GM21367 (cell line): ENCODE data around the gene RNF111.
"Not testable (repeated sequence)": the region's sequence is repeated elsewhere in the genome, so short reads cannot be mapped to it uniquely, and the experiment has no call there.

Experiments used
- ATAC-seq: cut with Tn5 transposase; IDR thresholded peaks from one replicate; pipeline ENCODE4 v1.9.1; 2021; ENCODE audit not compliant: unreplicated experiment

RNF111 gene

DNA sequence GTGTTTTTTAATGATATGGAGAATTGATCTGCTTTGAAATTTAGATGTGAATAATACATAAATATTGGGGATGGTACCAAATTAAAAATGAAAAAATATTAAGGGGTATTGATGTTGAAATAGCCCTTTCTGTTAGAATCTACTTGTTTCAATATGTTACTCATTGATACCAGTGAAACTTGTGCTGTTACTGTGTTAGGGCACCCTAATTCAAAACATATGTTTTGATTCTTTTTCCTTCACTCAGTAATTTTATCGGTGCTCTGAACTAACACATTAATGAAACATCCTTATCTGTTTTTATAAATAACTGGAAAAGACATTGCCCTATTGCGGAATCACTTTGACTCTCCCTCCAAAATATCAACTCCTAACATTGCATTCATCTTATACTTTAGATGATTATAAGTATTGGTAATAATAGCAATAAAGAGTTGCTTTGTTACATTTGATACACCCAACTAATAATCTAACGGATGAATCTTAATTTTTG, 65.5 kb downstream of the RNF111 start:
- ATAC-seq, result no peak

DNA sequence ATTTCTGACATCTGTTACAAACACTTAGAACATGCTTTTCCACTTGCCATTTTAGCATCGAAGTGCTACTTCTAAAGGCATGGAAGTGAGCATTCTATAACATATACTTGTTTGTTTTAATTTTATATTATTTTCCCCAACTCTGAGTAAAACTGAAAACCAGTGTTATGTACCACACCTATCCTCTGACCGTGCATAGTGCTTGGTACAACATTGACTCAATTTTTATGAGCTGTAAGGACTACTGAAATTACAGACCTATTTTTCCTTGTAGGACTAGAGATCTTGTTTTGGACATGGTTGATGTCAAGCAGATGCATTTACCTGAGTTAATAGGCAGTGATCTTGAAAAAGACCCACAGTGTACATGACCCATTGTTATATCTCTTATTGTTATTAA, 66.0 kb downstream of the RNF111 start:
- ATAC-seq, result no peak

DNA sequence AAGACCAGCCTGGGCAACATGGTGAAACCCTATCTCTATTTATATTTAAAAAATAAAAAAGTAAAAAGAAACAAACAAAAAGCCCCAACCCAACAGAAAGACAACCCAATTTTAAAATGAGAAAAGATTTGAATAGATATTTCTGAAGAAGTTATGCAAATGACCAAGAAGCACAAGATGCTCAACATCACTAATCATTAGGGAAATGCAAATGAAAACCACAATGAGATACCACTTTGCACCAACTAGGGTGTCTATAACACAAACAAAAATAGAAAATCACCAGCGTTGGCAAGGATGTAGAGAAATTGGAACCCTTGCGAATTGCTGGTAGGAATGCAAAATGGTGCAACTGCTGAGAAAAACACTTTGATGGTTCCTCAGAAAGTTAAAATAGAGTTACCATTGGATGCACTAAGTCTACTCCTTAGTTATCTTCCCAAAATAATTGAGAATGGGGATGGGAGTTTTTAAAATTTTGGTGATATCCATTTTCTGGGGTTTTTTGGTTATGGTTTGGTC, 71.7 kb downstream of the RNF111 start:
- no peak for ATAC-seq

DNA sequence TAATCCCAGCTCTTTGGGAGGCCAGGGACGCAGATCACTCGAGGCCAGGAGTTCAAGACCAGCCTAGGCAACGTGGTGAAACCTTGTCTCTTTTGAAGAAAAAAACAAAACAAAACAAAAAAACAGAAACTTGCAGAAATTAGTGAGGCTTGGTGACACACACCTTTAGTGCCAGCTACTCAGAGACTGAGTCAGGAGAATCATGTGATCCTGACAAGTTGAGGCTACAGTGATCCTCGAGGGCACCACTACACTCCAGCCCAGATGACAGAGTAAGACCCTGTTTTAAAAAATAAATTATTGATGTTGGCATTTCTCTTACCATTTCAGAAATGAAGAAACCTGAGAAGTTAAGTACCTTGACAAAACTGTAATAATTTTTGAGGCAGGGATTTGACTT, 72.9 kb downstream of the RNF111 start:
- ATAC-seq, result no peak

DNA sequence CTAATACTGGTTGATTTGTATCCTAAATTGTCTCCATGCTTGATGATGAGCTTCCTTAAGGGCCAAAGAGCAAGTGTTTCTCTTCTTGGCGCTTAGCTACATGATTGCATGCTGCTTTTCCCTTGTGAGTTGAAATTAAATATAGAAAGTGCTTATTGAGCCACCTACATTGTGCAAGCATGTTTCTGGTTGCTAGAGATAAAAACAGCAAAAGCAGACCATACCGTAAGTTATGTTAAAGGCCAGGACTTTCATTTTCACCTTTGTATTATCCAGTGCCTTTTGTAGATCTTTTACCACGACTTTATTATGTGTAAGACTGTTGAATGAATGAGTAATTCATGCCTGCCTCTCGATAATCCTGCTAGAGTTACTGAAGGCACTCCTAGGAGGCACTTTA, 75.6 kb downstream of the RNF111 start:
- no peak for ATAC-seq

DNA sequence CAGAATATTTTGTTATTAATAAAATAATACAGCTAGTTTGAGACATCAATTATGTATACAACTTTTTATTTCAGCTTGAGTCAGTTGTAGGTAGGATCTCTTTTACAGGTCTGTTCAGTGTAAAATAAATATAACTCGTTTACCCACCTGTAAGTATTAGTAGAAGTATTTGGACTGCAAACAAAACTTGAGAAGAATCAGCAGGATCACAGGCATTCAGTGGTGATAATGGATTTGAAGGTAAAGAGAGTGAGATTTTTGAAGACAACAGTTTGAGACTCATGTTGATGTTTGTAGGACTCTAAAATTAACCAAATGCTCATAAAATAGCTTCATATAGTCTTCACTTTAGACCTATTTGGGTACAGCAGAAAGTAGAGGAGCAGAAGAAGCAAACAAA, 82.0 kb downstream of the RNF111 start:
- no peak for ATAC-seq

DNA sequence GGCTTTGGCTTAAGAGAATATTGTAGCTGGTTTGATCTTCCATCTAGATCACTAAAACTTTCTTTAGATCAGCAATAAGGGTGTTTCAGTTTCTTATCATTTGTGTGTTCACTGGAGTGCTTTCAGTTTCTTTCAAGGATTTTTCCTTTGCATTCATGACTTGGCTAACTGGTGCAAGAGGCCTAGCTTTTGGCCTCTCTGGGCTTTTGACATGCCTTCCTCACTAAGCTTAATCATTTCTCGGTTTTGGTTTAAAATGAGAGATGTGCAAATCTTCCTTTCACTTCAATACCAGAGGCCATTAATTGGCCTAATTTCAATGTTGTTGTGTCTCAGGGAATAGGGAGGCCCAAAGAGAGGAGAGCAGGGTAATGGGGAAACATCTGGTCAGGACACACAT, 87.1 kb downstream of the RNF111 start:
- ATAC-seq, result no peak

DNA sequence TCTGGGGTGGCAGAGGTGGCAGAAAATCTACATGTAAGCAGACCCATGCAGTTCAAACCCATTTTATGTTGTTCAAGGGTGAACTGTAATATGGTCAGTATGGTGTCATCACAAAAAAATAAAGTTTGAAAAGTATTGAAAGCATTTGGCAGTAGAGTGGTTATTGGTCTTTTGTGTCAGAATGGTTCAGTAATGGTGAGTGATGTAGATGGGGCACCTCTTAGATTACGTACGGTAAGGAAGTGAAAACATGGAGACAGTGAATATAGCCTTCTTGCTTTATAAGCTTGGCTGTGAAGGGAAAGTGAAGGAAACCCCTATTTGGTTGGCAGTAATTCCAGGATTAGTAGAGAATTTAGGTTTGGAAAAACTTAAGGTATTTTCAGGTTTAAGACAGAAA, 100.3 kb downstream of the RNF111 start:
- ATAC-seq, result no peak

DNA sequence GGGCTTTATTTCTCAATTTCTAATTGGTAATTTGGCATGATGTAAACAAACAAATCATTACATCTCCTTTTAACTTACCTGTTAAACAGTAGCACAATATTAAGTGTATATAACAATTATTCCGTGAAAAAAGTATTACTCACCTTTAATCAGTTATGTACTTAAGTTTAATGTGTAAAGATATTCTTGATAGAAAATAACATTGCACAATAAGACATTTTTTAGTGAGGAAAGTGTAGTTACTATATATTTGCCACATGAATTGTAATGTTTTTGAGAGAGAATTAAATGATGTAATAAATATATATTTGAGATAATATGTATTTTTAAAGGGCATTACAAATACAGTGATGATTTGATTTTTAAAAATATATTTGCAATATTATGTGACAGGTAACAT, 106.6 kb downstream of the RNF111 start:
- no peak for ATAC-seq

DNA sequence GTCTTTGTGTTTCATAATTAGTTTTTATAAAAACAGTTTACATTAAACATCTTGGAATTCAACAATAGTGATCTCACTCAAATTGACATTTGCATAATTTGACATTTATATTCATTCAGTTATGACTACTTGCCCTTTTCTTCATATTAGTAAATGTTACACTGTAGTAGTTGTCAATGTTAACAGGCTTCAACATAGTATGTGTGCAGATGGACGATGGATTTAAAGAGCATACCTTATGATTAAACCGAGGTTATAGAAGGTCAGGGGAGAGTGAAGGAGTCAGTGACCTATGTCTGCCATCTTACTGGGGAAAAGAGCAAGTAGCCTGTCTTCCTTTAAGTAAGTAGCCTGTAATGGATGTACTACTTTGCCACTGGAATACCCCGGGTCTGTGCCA, 109.0 kb downstream of the RNF111 start:
- ATAC-seq, result no peak

DNA sequence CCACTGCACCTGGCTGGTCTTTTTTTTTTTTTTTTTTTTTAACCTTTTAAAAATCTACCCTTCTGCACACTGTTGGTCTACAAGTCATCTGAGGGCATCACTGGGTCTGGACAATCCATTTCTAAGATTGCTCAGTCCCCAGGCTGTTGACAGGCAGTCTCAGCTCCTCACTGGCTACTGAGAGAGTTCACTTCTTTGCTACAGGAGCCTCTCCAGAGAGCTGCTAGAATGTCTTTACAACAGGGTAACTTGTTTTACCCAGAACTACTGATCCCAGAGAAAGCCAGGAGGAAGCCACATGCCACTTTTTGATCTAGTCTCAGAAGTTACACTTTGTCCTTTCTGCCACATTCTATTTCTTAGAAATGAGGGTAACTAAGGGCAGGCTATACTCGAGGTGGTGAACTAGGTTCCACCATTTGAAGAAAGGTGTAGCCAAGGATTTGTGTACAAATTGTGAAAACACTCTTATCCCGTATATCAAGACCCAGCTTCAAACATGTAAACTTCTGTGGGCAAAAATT, 111.8 kb downstream of the RNF111 start:
- no peak for ATAC-seq

DNA sequence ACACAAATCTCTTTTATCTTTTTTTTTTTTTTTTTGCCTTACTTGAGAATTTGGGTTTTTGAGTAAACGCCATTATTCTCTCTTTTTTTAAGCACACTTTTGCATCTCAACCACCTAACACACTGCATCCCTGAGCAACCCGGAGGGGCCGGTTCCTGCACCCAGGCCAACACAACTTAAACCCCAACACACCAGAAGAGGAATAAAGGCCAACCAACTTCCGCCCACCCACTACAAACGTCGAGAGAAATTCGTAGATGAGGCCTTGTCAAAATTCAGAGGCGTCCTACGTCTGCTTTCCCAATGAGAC, 117.1 kb downstream of the RNF111 start:
- peak; percentile 28 for ATAC-seq

DNA sequence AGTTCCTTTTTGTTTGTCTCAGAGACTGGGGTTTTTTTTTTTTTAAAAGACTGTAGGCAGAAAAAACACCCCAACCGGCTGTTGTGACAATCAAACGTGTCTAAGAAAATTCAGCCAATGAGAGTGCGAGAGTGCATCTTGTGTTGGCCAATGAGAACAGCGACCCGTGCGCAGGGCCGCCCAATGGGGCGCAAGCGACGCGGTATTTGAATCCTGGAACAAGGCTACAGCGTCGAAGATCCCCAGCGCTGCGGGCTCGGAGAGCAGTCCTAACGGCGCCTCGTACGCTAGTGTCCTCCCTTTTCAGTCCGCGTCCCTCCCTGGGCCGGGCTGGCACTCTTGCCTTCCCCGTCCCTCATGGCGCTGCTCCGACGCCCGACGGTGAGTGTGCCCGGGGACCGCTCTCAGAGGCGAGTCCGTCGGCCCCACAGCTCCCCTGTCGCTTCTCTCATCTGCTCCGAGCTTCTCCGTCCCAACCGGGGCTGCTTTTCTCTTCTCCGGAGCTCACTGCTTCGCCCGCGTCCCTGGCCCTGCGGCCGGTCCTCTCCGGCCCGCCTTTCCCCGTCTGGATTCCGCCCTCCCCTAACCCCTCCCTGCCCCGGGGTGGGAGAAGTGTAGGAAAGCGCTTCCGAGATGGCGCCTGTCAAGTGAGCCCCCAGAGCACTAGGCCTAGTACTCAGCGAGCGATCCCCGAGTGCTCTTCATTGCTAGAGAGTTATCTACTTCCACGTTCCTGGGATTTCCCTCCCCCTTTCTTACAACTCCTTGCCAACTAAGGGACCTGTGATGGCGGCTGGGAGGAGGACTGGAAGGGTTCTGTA, 117.7 kb downstream of the RNF111 start, which contains the start of gene CCNB2:
Gene CCNB2 (plus strand): TSS at position 235 of the 821 bp plus-strand sequence. CDS start 123 bp downstream, at position 358.
- ATAC-seq, result peak; percentile 95

DNA sequence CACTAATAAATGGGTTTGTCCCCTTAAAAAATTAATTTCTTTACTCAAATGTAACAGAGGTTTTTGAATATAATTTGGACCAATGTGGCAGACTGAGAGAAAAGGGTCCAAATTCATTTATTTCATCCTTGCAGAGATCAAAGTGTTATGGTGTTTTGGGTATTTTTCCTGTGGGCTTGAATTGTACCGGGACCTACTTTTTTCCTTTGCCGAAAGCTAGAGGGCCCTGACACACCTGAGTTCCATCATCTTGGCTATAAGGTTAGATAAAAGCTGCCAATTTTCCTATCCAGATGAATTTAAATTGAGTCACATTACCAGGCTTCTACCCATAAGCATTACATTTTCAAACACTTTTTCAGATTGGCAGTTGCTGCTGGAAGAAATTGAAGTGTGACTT, 118.4 kb downstream of the RNF111 start:
- ATAC-seq, result no peak

DNA sequence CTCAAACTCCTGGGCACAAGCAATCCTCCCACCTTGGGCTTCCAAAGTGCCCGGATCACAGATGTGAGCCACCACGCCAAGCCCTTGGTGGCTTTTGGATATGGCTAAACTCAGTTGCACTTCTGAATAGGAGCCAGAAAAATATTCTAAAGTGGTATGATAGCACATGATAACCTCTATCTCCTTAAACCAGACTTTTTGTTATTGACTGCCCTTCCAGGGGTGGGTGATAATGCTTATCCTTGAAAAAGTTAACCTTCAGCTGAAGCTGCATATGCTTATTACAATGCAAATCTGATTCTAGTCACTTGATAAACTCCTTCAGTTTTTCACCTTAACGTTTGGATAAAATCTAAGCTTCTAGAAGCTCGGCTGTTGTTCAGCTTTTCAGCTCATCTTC, 123.8 kb downstream of the RNF111 start:
- no peak for ATAC-seq

DNA sequence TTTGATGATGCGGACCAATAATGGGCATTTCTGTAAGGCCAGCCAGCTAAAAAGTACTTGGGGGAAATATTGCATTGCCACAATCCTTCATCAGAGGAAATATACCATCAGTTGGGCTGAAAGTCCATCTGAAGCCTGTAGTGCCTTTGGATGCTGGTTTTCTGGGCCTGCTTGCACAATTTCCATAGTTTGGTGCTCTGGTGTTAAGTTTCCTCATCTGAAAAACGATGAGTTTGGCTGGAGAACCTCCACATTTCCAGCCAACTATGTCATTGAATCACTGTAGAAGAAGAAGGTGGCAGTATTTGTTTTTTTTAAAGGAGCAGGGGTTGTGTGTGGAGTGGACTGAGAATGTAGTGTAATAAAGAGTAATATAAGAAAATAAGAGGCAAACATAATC, 127.6 kb downstream of the RNF111 start:
- no peak for ATAC-seq

DNA sequence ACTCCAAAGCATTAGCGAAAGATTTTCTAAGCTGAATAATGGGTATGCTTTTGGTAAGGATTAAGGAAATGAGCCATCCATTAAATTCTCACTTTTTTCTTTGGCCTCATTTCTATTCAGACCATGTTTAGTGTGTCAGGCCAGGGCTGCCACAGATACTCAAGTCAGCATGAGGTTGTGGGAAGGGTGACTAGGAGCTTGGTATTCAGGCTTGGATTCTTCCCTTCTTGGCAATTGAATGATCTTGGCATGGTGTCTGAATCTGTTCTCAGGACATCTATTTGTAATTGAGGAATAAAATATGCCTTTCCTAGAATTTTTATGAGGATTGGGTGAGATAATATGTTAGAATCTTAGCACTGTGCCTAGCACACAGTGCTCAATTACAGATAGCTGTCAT, 128.7 kb downstream of the RNF111 start:
- no peak for ATAC-seq

DNA sequence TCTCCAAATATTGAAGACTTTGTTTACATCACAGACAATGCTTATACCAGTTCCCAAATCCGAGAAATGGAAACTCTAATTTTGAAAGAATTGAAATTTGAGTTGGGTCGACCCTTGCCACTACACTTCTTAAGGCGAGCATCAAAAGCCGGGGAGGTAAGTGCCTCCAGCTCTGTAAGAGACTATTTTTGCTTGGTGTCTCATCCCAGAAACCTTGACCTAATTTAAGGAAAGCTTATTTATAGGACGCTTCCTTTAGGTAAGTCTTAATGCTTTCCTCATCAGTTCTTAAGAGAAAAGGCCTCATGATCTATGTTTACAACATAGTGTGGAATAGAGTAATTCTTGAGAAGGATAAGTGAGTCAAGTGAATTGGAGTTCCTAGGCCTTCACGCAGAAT, 129.3 kb downstream of the RNF111 start:
- no peak for ATAC-seq

DNA sequence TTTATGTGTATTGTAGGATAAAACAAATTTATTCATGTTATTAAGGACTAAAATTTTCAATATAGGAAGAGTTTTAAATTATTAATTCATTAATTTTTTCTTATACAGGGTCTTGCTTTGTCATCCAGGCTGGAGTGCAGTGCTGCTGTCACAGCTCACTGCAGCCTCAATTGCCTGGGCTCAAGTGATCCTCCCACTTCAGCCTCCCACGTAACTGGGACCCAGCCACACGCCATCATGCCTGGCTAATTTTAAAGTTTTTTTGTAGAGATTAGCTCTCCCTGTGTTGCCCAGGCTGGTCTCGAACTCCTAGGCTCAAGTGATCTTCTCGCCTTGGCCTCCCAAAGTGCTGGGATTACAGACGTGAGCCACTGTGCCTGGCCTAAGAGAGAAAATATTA, 132.2 kb downstream of the RNF111 start:
- ATAC-seq, result no peak

DNA sequence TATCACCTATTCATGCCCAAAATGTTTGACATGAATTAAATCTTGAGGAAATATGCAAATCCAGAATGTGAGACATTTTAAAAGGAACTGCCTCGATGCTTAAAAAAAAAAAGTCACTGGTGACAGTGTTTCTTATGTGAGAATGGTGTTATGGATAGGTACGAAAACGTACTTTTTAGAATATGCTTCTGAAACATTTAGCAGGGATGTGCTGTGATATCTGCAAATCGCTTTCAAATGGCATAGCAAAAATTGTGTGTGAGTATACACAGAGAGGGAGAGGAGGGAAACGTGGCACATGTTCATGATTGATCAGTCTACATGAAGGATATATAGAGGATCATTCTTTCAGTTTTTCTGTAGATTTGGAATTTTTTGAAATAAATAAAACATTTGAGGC, 133.5 kb downstream of the RNF111 start:
- no peak for ATAC-seq

DNA sequence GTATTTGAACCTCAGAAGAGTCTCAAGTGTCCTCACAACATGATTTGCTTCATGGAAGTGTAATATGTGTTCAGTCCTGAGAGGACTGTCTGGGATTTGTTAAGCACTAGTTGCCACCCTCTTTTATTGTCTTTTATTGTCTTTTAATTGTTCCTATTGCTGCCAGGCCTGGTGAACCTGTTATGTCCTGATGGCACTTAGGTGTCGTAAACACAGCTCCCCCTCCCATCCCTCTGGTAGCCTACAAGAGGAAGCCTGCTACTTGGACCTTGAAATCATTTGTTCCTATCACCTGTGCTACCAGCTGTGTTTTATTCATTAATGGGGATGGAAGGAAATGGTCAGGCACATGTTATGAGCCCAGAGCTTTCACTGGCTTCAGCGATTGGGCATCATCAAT, 136.8 kb downstream of the RNF111 start:
- ATAC-seq, result no peak

DNA sequence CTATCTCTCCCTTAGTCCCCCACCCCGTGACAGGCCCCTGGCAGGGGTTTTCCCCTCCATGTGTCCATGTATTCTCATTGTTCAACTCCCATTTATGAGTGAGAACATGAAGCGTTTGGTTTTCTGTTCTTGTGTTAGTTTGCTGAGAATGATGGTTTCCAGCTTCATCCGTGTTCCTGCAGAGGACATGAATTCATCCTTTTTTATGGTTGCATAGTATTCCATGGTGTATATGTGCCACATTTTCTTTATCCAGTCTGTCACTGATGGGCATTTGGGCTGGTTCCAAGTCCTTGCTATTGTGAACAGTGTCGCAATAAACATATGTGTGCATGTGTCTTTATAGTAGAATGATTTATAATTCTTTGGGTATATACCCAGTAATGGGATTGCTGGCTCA, 138.2 kb downstream of the RNF111 start:
- not testable (repeated sequence) for ATAC-seq

DNA sequence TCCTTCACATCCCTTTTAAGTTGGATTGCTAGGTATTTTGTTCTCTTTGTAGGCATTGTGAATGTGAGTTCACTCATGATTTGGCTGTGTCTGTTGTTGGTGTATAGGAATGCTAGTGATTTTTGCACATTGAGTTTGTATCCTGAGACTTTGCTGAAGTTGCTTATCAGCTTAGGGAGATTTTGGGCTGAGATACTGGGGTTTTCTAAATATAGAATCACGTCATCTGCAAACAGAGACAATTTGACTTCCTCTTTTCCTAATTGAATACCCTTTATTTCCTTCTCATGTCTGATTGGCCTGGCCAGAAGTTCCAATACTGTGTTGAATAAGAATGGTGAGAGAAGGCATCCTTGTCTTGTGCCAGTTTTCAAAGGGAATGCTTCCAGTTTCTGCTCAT, 139.8 kb downstream of the RNF111 start:
- ATAC-seq, result not testable (repeated sequence)
